ENCODE data around the gene ECM1. TPM values are rescaled to one million over a fixed set of nuclear protein-coding genes. Genes with fewer than 3 reads are reported as not detected.
A peak's percentile ranks its signal among the peaks of the same experiment; 100 is the strongest.

ECM1 gene
- total and polyA plus RNA-seq, 7 donors = 1.8 to 8.5 (median 3.6) TPM

GRCh38 chr1:150484431-150484830, 23.5 kb upstream of the ECM1 start:
- no peak for ATAC-seq
- no peak for DNase-seq
- 83 to 86% (median 84%) methylated on average over 5 of the region's 5 CpGs for whole genome bisulfite sequencing, 3 donors
- TF ChIP-seq, protein P1, sequence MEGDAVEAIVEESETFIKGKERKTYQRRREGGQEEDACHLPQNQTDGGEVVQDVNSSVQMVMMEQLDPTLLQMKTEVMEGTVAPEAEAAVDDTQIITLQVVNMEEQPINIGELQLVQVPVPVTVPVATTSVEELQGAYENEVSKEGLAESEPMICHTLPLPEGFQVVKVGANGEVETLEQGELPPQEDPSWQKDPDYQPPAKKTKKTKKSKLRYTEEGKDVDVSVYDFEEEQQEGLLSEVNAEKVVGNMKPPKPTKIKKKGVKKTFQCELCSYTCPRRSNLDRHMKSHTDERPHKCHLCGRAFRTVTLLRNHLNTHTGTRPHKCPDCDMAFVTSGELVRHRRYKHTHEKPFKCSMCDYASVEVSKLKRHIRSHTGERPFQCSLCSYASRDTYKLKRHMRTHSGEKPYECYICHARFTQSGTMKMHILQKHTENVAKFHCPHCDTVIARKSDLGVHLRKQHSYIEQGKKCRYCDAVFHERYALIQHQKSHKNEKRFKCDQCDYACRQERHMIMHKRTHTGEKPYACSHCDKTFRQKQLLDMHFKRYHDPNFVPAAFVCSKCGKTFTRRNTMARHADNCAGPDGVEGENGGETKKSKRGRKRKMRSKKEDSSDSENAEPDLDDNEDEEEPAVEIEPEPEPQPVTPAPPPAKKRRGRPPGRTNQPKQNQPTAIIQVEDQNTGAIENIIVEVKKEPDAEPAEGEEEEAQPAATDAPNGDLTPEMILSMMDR (IDR thresholded peaks at IDR 0.05) = no peak
- Histone ChIP-seq H3K27ac (no peak overlapping the region), H3K9me3 (no peaks in the 10 kb centered on the region), H3K4me3 (no peak overlapping the region), H3K27me3 (ENCODE audit: insufficient read depth in 3 of 3, low read length in 2 of 3) (no peaks in the 10 kb centered on the region), H3K4me1 (peaks cover 10% of the 10 kb centered on the region), H3K36me3 (ENCODE audit: insufficient read depth in 1 of 2, low read depth in 1 of 2) (peaks cover 0 to 10% of the 10 kb centered on the region in 2 donors)
- intact Hi-C loops (cut with DNase I) = loop anchor here in 1 of 2 donors (10.0 kb wide), 1 partner anchor 140 kb away; the partner anchor contains the start of gene ENSA

GRCh38 chr1:150484861-150485260, 23.0 kb upstream of the ECM1 start:
- H3K27me3 ChIP-seq (ENCODE audit: insufficient read depth in 3 of 3, low read length in 2 of 3) = no peaks in the 10 kb centered on the region
- DNase-seq (no peak), ATAC-seq (no peak)
- peaks cover 0 to 14% of the 10 kb centered on the region in 2 donors for H3K36me3 ChIP-seq (ENCODE audit: insufficient read depth in 1 of 2, low read depth in 1 of 2)
- no peaks in the 10 kb centered on the region for H3K9me3 ChIP-seq
- H3K27ac ChIP-seq = peak overlapping the region; percentile 23
- H3K4me3 ChIP-seq = no peak overlapping the region
- intact Hi-C loops (cut with DNase I) = loop anchor here in 1 of 2 donors (10.0 kb wide), 1 partner anchor 140 kb away; the partner anchor contains the start of gene ENSA
- H3K4me1 ChIP-seq = peaks cover 10% of the 10 kb centered on the region
- 14 to 15% (median 15%) methylated on average over 2 of the region's 2 CpGs for WGBS, 3 donors
- TF ChIP-seq, protein P1 (IDR thresholded peaks at IDR 0.05) = no peak

- WGBS, 3 donors = 0% methylated on average over 30 of the region's 30 CpGs
- intact Hi-C loops (cut with DNase I) = loop anchor here in 1 of 2 donors (10.0 kb wide), 1 partner anchor 138 kb away; the partner anchor contains the start of gene ENSA
- peak; percentile 100 for ATAC-seq
- no peaks in the 10 kb centered on the region for H3K9me3 ChIP-seq
- peaks cover 10% of the 10 kb centered on the region for H3K4me1 ChIP-seq
- peaks cover 4 to 37% of the 10 kb centered on the region in 2 donors for H3K36me3 ChIP-seq (ENCODE audit: insufficient read depth in 1 of 2, low read depth in 1 of 2)
- H3K27ac ChIP-seq = peak within 1 kb of the TSS; percentile 90
- H3K4me3 ChIP-seq = peak within 1 kb of the TSS; percentile 92
- DNase-seq = peak; percentile 88 to 94
- TF ChIP-seq, protein P1 (IDR thresholded peaks at IDR 0.05) = peak; percentile 33
- H3K27me3 ChIP-seq (ENCODE audit: insufficient read depth in 3 of 3, low read length in 2 of 3) = no peaks in the 10 kb centered on the region
Measured at GRCh38 chr1:150486966-150487762, 20.7 kb upstream of the ECM1 start, which contains the start of gene TARS2. TARS2 (plus strand) TSS chr1:150487419; CDS start chr1:150487451, 32 bp downstream.

GRCh38 chr1:150487763-150488115, 20.2 kb upstream of the ECM1 start:
- no peak for DNase-seq

More at GRCh38 chr1:150487763-150488115, 20.2 kb upstream of the ECM1 start:
- 2 to 5% (median 3%) methylated on average over 7 of the region's 7 CpGs for WGBS, 3 donors
- peak overlapping the region; percentile 90 for H3K27ac ChIP-seq
- no peaks in the 10 kb centered on the region for H3K27me3 ChIP-seq (ENCODE audit: insufficient read depth in 3 of 3, low read length in 2 of 3)
- TF ChIP-seq, protein P1 (IDR thresholded peaks at IDR 0.05) = no peak
- intact Hi-C loops (cut with DNase I) = loop anchor here (2.0 to 10.0 kb wide), 2 partner anchors 25 to 137 kb away; partner anchors contain the start of gene ENSA (in 1 of the 2)
- ATAC-seq = no peak
- H3K4me1 ChIP-seq = peaks cover 10% of the 10 kb centered on the region
- peak overlapping the region; percentile 92 for H3K4me3 ChIP-seq
- H3K9me3 ChIP-seq = no peaks in the 10 kb centered on the region
- peaks cover 4 to 43% of the 10 kb centered on the region in 2 donors for H3K36me3 ChIP-seq (ENCODE audit: insufficient read depth in 1 of 2, low read depth in 1 of 2)
